Measurements from ENCODE around the gene UVSSA.

The UVSSA gene

DNA sequence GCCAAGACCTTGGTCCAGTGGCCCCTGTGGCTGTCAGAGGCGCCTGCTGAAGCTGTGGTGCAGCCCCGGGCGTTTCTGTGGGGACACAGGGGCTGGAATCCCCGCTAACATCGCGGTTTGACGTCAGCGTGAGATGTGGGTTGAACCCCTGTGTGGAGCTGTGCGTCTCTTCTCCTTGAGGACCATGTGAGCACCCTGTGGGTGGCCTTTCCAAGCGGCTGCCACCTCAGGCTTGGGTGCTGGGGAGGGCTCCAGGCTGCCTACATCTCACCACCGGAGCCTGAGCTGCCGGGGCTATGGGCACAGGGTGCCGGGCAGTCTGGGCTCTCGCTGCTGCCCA, 27.7 kb downstream of the UVSSA start:
- in situ Hi-C loops (cut with HindIII; ENCODE audit: low sequenced_read_pairs) = no loop called here
- DNase-seq (ENCODE audit: low read depth) = no peak
- TF ChIP-seq, protein P1, sequence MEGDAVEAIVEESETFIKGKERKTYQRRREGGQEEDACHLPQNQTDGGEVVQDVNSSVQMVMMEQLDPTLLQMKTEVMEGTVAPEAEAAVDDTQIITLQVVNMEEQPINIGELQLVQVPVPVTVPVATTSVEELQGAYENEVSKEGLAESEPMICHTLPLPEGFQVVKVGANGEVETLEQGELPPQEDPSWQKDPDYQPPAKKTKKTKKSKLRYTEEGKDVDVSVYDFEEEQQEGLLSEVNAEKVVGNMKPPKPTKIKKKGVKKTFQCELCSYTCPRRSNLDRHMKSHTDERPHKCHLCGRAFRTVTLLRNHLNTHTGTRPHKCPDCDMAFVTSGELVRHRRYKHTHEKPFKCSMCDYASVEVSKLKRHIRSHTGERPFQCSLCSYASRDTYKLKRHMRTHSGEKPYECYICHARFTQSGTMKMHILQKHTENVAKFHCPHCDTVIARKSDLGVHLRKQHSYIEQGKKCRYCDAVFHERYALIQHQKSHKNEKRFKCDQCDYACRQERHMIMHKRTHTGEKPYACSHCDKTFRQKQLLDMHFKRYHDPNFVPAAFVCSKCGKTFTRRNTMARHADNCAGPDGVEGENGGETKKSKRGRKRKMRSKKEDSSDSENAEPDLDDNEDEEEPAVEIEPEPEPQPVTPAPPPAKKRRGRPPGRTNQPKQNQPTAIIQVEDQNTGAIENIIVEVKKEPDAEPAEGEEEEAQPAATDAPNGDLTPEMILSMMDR (IDR thresholded peaks at IDR 0.05; ENCODE audit: low read depth, low read length, missing control alignments) = no peak
- H3K4me3 ChIP-seq (ENCODE audit: low read depth, low read length) = no peak overlapping the region

DNA sequence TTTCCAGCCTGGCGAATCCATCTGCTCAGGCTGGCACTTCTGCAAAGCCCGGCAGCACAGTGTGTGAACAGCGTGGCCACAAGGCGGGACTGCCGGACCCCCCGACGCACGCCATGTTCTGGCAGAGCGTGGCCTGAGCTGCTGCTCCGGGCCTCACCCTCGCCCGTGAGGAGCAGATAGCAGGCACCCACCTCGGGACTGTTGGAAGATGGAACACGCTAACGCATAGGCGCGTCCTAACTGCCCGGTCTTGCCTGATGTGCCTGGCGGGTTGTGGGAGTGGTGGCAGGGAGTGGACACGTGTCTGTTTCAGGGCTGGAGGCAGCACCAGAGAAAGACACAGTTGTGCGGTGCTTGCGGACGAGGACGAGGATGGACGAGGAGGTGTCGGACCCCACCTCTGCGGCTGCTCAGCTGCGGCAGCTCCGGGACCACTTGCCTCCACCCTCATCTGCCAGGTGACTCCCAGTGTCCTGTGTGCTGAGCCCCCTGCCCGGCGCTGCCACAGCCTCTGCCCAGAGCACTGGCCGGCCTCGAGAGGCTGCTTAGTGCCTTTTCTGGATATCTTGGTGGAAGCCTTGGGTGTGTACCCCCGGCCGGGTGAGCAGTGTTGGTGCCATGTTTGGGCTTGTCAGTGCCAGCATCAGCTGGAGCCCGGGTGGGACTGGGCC, 28.2 kb downstream of the UVSSA start:
- TF ChIP-seq, protein P1 (IDR thresholded peaks at IDR 0.05; ENCODE audit: low read depth, low read length, missing control alignments) = no peak
- DNase-seq (ENCODE audit: low read depth) = no peak
- in situ Hi-C loops (cut with HindIII; ENCODE audit: low sequenced_read_pairs) = no loop called here
- no peak overlapping the region for H3K4me3 ChIP-seq (ENCODE audit: low read depth, low read length)

DNA sequence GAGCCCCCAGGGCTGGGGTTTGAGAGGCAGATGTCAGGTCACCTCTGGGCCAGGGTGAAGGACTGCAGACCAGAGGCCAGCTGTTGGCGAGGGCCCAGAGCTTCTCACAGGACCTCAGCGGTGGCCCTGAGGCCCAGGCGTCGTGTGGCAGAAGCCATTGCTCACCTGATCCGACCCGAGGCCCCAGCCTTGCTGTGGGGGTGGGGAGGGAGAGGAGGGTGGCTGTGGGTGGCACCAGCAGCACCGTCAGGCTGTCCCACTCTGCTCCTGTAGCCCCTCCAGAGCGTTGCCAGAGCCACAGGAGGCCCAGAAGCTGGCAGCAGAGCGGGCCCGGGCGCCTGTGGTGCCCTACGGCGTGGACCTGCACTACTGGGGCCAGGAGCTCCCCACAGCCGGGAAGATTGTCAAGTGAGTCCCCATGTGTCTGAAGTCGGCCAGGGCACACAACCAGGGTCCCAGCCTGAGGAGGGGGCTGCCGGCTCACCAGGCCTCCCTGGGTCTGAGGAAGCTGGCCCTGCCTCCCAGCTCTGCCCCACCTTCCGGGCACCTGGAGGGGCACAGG, 28.8 kb downstream of the UVSSA start:
- in situ Hi-C loops (cut with HindIII; ENCODE audit: low sequenced_read_pairs) = no loop called here
- H3K4me3 ChIP-seq (ENCODE audit: low read depth, low read length) = no peak overlapping the region
- TF ChIP-seq, protein P1 (IDR thresholded peaks at IDR 0.05; ENCODE audit: low read depth, low read length, missing control alignments) = no peak
- no peak for DNase-seq (ENCODE audit: low read depth)

DNA sequence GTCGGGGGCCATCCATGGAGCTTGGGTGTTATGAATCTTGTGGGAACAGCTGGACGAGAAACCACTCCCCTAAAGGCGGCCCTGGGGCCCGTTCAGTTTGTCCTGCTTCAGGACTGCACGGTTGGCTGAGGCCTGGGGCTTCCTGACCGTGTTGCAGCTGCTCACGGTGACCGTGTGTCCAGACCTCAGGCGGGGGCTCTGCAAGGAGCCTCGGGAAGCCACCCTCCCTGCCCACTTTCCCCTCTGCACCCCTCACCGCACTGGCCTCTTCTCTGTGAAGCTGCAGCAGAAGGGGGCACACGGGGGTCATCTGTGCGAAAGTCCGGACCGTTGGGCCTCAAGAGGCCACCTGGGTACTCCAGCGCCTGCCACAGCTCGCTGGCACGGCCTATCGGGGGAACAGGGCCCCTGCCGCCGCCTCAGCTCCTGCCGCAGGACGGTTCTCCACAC, 29.4 kb downstream of the UVSSA start:
- no peak for DNase-seq (ENCODE audit: low read depth)
- TF ChIP-seq, protein P1 (IDR thresholded peaks at IDR 0.05; ENCODE audit: low read depth, low read length, missing control alignments) = no peak
- in situ Hi-C loops (cut with HindIII; ENCODE audit: low sequenced_read_pairs) = no loop called here
- no peak overlapping the region for H3K4me3 ChIP-seq (ENCODE audit: low read depth, low read length)

DNA sequence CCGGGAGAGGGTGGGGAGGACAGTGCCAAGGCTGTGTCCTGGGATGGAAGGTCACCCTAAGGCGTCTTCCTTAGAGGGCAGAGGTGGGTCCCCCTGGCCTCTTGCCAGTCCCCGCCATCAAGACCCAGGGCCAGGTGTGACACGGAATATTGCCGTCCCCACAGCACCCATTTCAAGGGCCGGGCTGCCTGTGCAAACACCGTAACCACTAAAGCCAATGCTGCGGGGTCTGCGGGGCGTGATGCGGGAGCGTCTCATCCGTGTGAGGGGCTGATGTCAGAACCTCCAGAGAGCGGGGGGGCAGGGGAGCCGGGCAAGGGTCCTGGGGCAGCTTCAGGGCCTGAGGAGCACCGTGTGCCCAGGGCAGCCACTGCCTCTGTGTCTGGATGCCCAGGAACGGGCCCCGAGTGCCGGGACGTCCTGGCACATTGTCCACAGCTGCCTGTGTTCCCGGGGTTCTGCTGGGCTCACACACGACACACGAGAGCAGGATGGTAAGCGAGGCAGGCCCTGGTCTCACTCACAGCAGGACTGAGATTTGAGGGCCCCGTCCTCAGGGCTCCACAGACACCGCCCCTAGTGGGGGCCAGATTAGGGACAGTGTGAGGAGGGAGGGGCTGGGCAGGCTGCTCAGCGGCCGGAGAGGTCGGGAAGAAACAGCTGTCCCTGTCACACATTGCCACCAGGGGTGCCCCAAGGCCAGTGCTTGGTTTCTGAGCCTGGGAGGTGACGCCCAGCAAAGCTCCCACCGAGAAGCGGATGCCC, 30.0 kb downstream of the UVSSA start:
- DNase-seq (ENCODE audit: low read depth) = no peak
- H3K4me3 ChIP-seq (ENCODE audit: low read depth, low read length) = no peak overlapping the region
- in situ Hi-C loops (cut with HindIII; ENCODE audit: low sequenced_read_pairs) = no loop called here
- TF ChIP-seq, protein P1 (IDR thresholded peaks at IDR 0.05; ENCODE audit: low read depth, low read length, missing control alignments) = no peak

DNA sequence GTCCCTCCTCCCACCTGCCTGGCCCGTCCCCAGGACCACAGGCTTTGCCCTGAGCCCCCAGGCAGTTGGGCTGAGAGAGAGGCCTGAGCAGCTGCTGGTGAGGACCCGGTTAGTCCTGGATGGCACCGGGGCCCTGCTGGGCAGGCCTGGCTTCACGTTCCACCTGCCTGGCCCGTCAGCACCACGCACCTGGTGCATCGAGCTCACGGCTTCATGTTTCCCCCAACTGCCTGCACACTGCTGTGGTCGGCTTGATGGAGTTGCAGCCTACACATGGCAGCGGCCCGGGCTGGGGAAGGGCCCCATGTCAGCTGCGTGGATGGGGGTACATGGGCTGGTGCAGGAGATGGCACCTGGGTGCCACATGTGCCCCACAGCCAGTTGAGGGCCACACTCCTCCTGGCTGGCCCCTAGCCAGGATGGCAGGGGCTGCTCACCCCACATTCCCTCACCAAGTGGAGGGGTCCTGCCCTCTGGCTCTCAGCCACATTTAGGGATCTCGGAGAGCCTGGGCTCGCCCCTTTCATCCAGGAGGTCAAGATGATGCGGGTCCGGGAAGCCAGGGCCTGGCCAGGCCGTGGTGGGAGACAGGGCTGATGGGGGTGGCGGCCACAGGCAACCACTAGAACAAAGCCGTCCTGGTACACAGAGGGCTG, 30.7 kb downstream of the UVSSA start:
- no peak for DNase-seq (ENCODE audit: low read depth)
- no peak overlapping the region for H3K4me3 ChIP-seq (ENCODE audit: low read depth, low read length)
- in situ Hi-C loops (cut with HindIII; ENCODE audit: low sequenced_read_pairs) = no loop called here
- TF ChIP-seq, protein P1 (IDR thresholded peaks at IDR 0.05; ENCODE audit: low read depth, low read length, missing control alignments) = no peak
